B cell (primary cell): ENCODE data around the gene THSD4. TPM values are rescaled to one million over a fixed set of nuclear protein-coding genes. Genes with fewer than 3 reads are reported as not detected.

Source experiments
- ATAC-seq: fragments of 200-7000 bp; cut with Tn5 transposase; one replicate; pipeline ENCODE4 v1.10.0; 2021; ENCODE audit warnings: low read depth, mild to moderate bottlenecking, moderate number of reproducible peaks, moderate library complexity
- CTCF ChIA-PET: fragments of 350-600 bp; sonication (Branson Sonifier 250); formaldehyde crosslinking; loops from one replicate; lab custom pipeline; 2021; ENCODE audit warnings: antibody characterized with exemption, inconsistent platforms; lab: Charles Lee
- POLR2A ChIA-PET: fragments of 350-600 bp; sonication (Branson Sonifier 250); formaldehyde crosslinking; loops from one replicate; lab custom pipeline; 2021; ENCODE audit warnings: antibody characterized with exemption; lab: Charles Lee
- DNase-seq: peaks from one replicate; pipeline ENCODE4 v3.0.0; 2013
- H2AFZ ChIP-seq: 2 replicates; pipeline ENCODE4 v1.6.1; 2012; ENCODE audit warnings: mild to moderate bottlenecking, low read depth, low read length; ENCODE audit not compliant: insufficient read depth, poor library complexity, severe bottlenecking
- H3K27ac ChIP-seq, 2 donors: 1 replicate in 1 of 2; 2 replicates in 1 of 2; pipeline ENCODE4 v1.5.1; 2012 to 2013; ENCODE audit warnings: low read length in 2 of 2, mild to moderate bottlenecking in 2 of 2, moderate library complexity in 1 of 2
- H3K27me3 ChIP-seq, 4 experiments: fragments of 200-600 bp in 1 of 4; sonication (generic) in 1 of 4; replicated peaks in 1 of 4; 1 replicate in 2 of 4; 2 replicates in 2 of 4; pipeline versions ENCODE4 v1.6.1 to v1.7.0; 2013 to 2016; ENCODE audit warnings: low read length in 3 of 4, mild to moderate bottlenecking in 2 of 4, mixed read lengths in 1 of 4, moderate library complexity in 1 of 4; ENCODE audit not compliant: insufficient read depth in 4 of 4, control insufficient read depth in 3 of 4; ENCODE audit errors: control extremely low read depth in 1 of 4
- H3K36me3 ChIP-seq, 2 experiments: replicated peaks in 1 of 2; 1 replicate in 1 of 2; 2 replicates in 1 of 2; pipeline versions ENCODE4 v1.6.1 to v1.7.1; 2013; ENCODE audit warnings: low read length in 1 of 2; ENCODE audit not compliant: insufficient read depth in 2 of 2, control insufficient read depth in 1 of 2; ENCODE audit errors: control extremely low read depth in 1 of 2, extremely low read depth in 1 of 2
- H3K4me1 ChIP-seq, 2 donors: fragments of 200-600 bp in 1 of 2; sonication (generic) in 1 of 2; 1 replicate in 1 of 2; 2 replicates in 1 of 2; pipeline versions ENCODE4 v1.5.1 to v1.6.1; 2013 to 2017; ENCODE audit warnings: low read length in 2 of 2; ENCODE audit not compliant: control insufficient read depth in 2 of 2, insufficient read depth in 2 of 2
- H3K4me2 ChIP-seq: replicated peaks from 2 replicates; pipeline ENCODE3; 2012; ENCODE audit warnings: mild to moderate bottlenecking, low read depth, low read length; ENCODE audit not compliant: poor library complexity, severe bottlenecking
- H3K4me3 ChIP-seq, 5 experiments: fragments of 200-600 bp in 1 of 5; sonication (generic) in 1 of 5; 1 replicate in 3 of 5; 2 replicates in 2 of 5; pipeline versions ENCODE4 v1.5.1 to v1.7.0; 2011 to 2016; ENCODE audit warnings: low read length in 4 of 5, mild to moderate bottlenecking in 4 of 5, low read depth in 2 of 5, control low read depth in 1 of 5, moderate library complexity in 1 of 5; ENCODE audit not compliant: insufficient read depth in 1 of 5; ENCODE audit errors: control extremely low read depth in 1 of 5, extremely low read depth in 1 of 5
- H3K79me2 ChIP-seq: fragments of 200-600 bp; sonication (generic); one replicate; pipeline ENCODE4 v1.6.0; 2016; ENCODE audit warnings: low read length; ENCODE audit not compliant: control insufficient read depth, insufficient read depth
- H3K9ac ChIP-seq: fragments of 200-600 bp; sonication (generic); 2 replicates; pipeline ENCODE4 v1.6.1; 2017; ENCODE audit warnings: mild to moderate bottlenecking, low read length, moderate library complexity
- H3K9me3 ChIP-seq, 3 donors: one replicate each; pipeline versions ENCODE4 v1.6.1 to v1.7.1; 2013; ENCODE audit warnings: low read length in 2 of 3; ENCODE audit not compliant: control insufficient read depth in 2 of 3, insufficient read depth in 1 of 3; ENCODE audit errors: control extremely low read depth in 1 of 3
- H4K20me1 ChIP-seq: 2 replicates; pipeline ENCODE4 v1.6.0; 2012; ENCODE audit warnings: mild to moderate bottlenecking, low read length; ENCODE audit not compliant: insufficient read depth, control insufficient read depth, poor library complexity, severe bottlenecking
- H3K27ac Mint-ChIP-seq: one replicate; pipeline ENCODE4 v1.8.0; 2021; ENCODE audit warnings: mixed read lengths
- H3K27me3 Mint-ChIP-seq: one replicate; pipeline ENCODE4 v1.8.0; 2021; ENCODE audit warnings: mixed read lengths
- H3K4me1 Mint-ChIP-seq: one replicate; pipeline ENCODE4 v1.8.0; 2021; ENCODE audit warnings: mixed read lengths
- H3K4me3 Mint-ChIP-seq: one replicate; pipeline ENCODE4 v1.8.0; 2021; ENCODE audit warnings: mixed read lengths
- H3K9me3 Mint-ChIP-seq: one replicate; pipeline ENCODE4 v1.8.0; 2022; ENCODE audit warnings: mixed read lengths; ENCODE audit not compliant: insufficient read depth
- EZH2 ChIP-seq: IDR thresholded peaks from 2 replicates; pipeline ENCODE4 v1.6.1; 2012; ENCODE audit warnings: borderline replicate concordance, low read depth, mild to moderate bottlenecking, moderate library complexity, low read length; ENCODE audit not compliant: insufficient read depth, poor library complexity, severe bottlenecking
- WGBS: methylation state at CpG from one replicate; pipeline ENCODE4 v1.1.5; 2013; ENCODE audit warnings: missing lambda C conversion rate; ENCODE audit not compliant: insufficient coverage; 5-methylcytosine and 5-hydroxymethylcytosine counted together
- intact Hi-C: fragments of 100-400 bp; cut with micrococcal nuclease; formaldehyde crosslinking; loops from one replicate; pipeline ENCODE4 v1.10.0; 2022
- polyA plus RNA-seq: library from polyadenylated mRNA; depleted of rRNA; stranded (reverse); fragments of >200 nt; gene quantifications from 2 replicates; pipeline ENCODE4 v1.2.3, GENCODE V29; 2012
- total RNA-seq, 2 donors: library from RNA; stranded (reverse); fragments of 120-200 nt in 1 of 2; gene quantifications; 1 replicate in 1 of 2; 2 replicates in 1 of 2; pipeline versions ENCODE4 v1.2.3 to v1.2.4, GENCODE V29; 2013 to 2022
- TF ChIP-seq, protein P1 (sequence below): fragments of 200-600 bp; IDR thresholded peaks from one replicate; pipeline ENCODE4 v1.8.0; 2022; ENCODE audit warnings: antibody characterized with exemption, mild to moderate bottlenecking

THSD4 gene
- total and polyA plus RNA-seq, 2 donors (not counting 1 experiment from before 2014, with no cell fraction given) = not detected

- Mint-ChIP-seq H3K9me3 (peaks cover 3% of the 10 kb centered on the region), H3K27ac (no peak overlapping the region), H3K4me1 (no peaks in the 10 kb centered on the region), H3K4me3 (no peak overlapping the region), H3K27me3 (peaks cover 10% of the 10 kb centered on the region)
- Histone ChIP-seq H3K36me3 (no peaks in the 10 kb centered on the region), H3K9ac (no peak overlapping the region), H3K4me3 (no peak overlapping the region), H3K79me2 (no peaks in the 10 kb centered on the region), H3K9me3 (peaks cover 0 to 6% (median 3%) of the 10 kb centered on the region in 3 donors), H3K27ac (no peak overlapping the region), H4K20me1 (no peaks in the 10 kb centered on the region), H3K4me1 (no peaks in the 10 kb centered on the region), H3K27me3 (peaks cover 0 to 6% (median 0%) of the 10 kb centered on the region in 4 experiments), H2AFZ (no peak overlapping the region), H3K4me2 (no peak overlapping the region)
- no peak for ATAC-seq
- no peak for TF ChIP-seq EZH2
- TF ChIP-seq, protein P1, sequence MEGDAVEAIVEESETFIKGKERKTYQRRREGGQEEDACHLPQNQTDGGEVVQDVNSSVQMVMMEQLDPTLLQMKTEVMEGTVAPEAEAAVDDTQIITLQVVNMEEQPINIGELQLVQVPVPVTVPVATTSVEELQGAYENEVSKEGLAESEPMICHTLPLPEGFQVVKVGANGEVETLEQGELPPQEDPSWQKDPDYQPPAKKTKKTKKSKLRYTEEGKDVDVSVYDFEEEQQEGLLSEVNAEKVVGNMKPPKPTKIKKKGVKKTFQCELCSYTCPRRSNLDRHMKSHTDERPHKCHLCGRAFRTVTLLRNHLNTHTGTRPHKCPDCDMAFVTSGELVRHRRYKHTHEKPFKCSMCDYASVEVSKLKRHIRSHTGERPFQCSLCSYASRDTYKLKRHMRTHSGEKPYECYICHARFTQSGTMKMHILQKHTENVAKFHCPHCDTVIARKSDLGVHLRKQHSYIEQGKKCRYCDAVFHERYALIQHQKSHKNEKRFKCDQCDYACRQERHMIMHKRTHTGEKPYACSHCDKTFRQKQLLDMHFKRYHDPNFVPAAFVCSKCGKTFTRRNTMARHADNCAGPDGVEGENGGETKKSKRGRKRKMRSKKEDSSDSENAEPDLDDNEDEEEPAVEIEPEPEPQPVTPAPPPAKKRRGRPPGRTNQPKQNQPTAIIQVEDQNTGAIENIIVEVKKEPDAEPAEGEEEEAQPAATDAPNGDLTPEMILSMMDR = no peak
- DNase-seq = no peak
- ChIA-PET CTCF (interaction anchor here (1.9 kb wide), 1 partner anchor 14 kb away, joined by 7 read pairs; no protein-coding TSS in a partner anchor), POLR2A (no interaction called here)
- intact Hi-C loops = no loop called here
- WGBS = 92% methylated on average over 12 of the region's 13 CpGs
These were observed 642.7 kb downstream of the THSD4 start for GRCh38 chr15:71757741-71758530.

DNA sequence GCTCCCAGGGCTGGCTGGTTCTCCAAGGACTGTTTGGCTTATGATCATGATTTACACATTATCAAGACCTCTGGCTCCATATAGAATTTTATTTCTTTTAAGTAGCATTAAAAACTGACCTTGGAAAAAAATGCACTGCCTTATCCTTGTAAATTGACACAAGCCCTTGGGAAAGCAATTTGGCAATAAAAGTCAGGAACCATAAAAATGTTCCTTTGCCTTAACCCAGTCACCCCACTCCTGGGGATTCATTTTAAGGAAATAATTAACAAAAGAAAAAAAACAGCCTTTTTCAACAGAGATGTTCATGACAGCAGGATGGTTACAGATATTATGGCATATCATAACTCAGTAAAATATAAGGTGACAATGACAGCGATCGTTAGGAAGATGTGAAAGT lies 643.4 kb downstream of the THSD4 start:
- H3K27me3 ChIP-seq = peaks cover 0 to 6% (median 0%) of the 10 kb centered on the region in 4 experiments

More for the DNA sequence above, 643.4 kb downstream of the THSD4 start:
- Mint-ChIP-seq H3K9me3 (peaks cover 3% of the 10 kb centered on the region), H3K4me3 (no peak overlapping the region), H3K27ac (no peak overlapping the region), H3K27me3 (peaks cover 10% of the 10 kb centered on the region), H3K4me1 (no peaks in the 10 kb centered on the region)
- Histone ChIP-seq H3K4me3 (no peak overlapping the region), H3K36me3 (no peaks in the 10 kb centered on the region), H3K79me2 (no peaks in the 10 kb centered on the region), H3K9me3 (peaks cover 0 to 6% (median 3%) of the 10 kb centered on the region in 3 donors), H3K9ac (no peak overlapping the region), H3K27ac (no peak overlapping the region), H3K4me1 (no peaks in the 10 kb centered on the region), H4K20me1 (no peaks in the 10 kb centered on the region), H3K4me2 (no peak overlapping the region), H2AFZ (no peak overlapping the region)
- no CpG with 5 or more reads among the region's 2 CpGs for WGBS
- intact Hi-C loops = no loop called here
- TF ChIP-seq EZH2 = no peak
- TF ChIP-seq, protein P1 = no peak
- POLR2A ChIA-PET = no interaction called here
- DNase-seq (no peak), ATAC-seq (no peak)
- CTCF ChIA-PET = no interaction called here
